ENCODE measurements around the gene OR8B2.
"Not testable (repeated sequence)": the region's sequence is repeated elsewhere in the genome, so short reads cannot be mapped to it uniquely, and the experiment has no call there.

OR8B2 gene

GRCh38 chr11:124394408-124394807, 10.1 kb upstream of the OR8B2 start:
- WGBS: 94% methylated on average over 3 of the region's 3 CpGs
- H3K27ac ChIP-seq (ENCODE audit: low read depth, low read length): no peak overlapping the region
- no peak overlapping the region for H3K9ac ChIP-seq (ENCODE audit: low read depth, low read length)
- H3K9me3 ChIP-seq (ENCODE audit: insufficient read depth, low read depth, low read length): no peaks in the 10 kb centered on the region
- no peaks in the 10 kb centered on the region for H3K27me3 ChIP-seq (ENCODE audit: insufficient read depth, low read length)
- no peaks in the 10 kb centered on the region for H3K4me1 ChIP-seq (ENCODE audit: insufficient read depth, low read length)
- H3K4me3 ChIP-seq (ENCODE audit: low read length): no peak overlapping the region
- H3K36me3 ChIP-seq (ENCODE audit: insufficient read depth, low read length): no peaks in the 10 kb centered on the region

GRCh38 chr11:124382857-124383256, 1.4 kb downstream of the OR8B2 start:
- 98% methylated on average over 4 of the region's 6 CpGs for WGBS
- not testable (repeated sequence) for H3K9ac ChIP-seq (ENCODE audit: low read depth, low read length)

GRCh38 chr11:124380585-124380984, 3.7 kb downstream of the OR8B2 start:
- no peaks in the 10 kb centered on the region for H3K27me3 ChIP-seq (ENCODE audit: insufficient read depth, low read length)
- no peaks in the 10 kb centered on the region for H3K36me3 ChIP-seq (ENCODE audit: insufficient read depth, low read length)
- H3K9me3 ChIP-seq (ENCODE audit: insufficient read depth, low read depth, low read length): no peaks in the 10 kb centered on the region
- no peak overlapping the region for H3K9ac ChIP-seq (ENCODE audit: low read depth, low read length)
- no peak overlapping the region for H3K4me3 ChIP-seq (ENCODE audit: low read length)
- H3K4me1 ChIP-seq (ENCODE audit: insufficient read depth, low read length): no peaks in the 10 kb centered on the region
- 97% methylated on average over 2 of the region's 2 CpGs for WGBS
- no peak overlapping the region for H3K27ac ChIP-seq (ENCODE audit: low read depth, low read length)

More at GRCh38 chr11:124382857-124383256, 1.4 kb downstream of the OR8B2 start:
- not testable (repeated sequence) for H3K4me3 ChIP-seq (ENCODE audit: low read length); H3K27ac ChIP-seq (ENCODE audit: low read depth, low read length); H3K4me1 ChIP-seq (ENCODE audit: insufficient read depth, low read length); H3K27me3 ChIP-seq (ENCODE audit: insufficient read depth, low read length); H3K9me3 ChIP-seq (ENCODE audit: insufficient read depth, low read depth, low read length); H3K36me3 ChIP-seq (ENCODE audit: insufficient read depth, low read length)

- Histone ChIP-seq H3K27me3 (ENCODE audit: insufficient read depth, low read length) (no peaks in the 10 kb centered on the region), H3K27ac (ENCODE audit: low read depth, low read length) (no peak overlapping the region), H3K4me1 (ENCODE audit: insufficient read depth, low read length) (no peaks in the 10 kb centered on the region), H3K4me3 (ENCODE audit: low read length) (no peak overlapping the region), H3K36me3 (ENCODE audit: insufficient read depth, low read length) (no peaks in the 10 kb centered on the region), H3K9ac (ENCODE audit: low read depth, low read length) (no peak overlapping the region), H3K9me3 (ENCODE audit: insufficient read depth, low read depth, low read length) (0 out of 2 replicates have a peak, but pooled peaks cover 5% of the 10 kb centered on the region)
- 73% methylated on average over 3 of the region's 3 CpGs for WGBS
These were observed 8.0 kb downstream of the OR8B2 start for GRCh38 chr11:124376280-124376679.

GRCh38 chr11:124359566-124359965, 24.7 kb downstream of the OR8B2 start:
- Histone ChIP-seq H3K4me1 (ENCODE audit: insufficient read depth, low read length) (no peaks in the 10 kb centered on the region), H3K9me3 (ENCODE audit: insufficient read depth, low read depth, low read length) (no peaks in the 10 kb centered on the region), H3K27me3 (ENCODE audit: insufficient read depth, low read length) (no peaks in the 10 kb centered on the region), H3K9ac (ENCODE audit: low read depth, low read length) (no peak overlapping the region), H3K36me3 (ENCODE audit: insufficient read depth, low read length) (no peaks in the 10 kb centered on the region), H3K4me3 (ENCODE audit: low read length) (no peak overlapping the region), H3K27ac (ENCODE audit: low read depth, low read length) (no peak overlapping the region)
- WGBS: 64% methylated on average over 2 of the region's 2 CpGs

GRCh38 chr11:124346311-124346955, 37.9 kb downstream of the OR8B2 start:
- Histone ChIP-seq H3K27ac (ENCODE audit: low read depth, low read length) (no peak overlapping the region), H3K4me1 (ENCODE audit: insufficient read depth, low read length) (no peaks in the 10 kb centered on the region), H3K27me3 (ENCODE audit: insufficient read depth, low read length) (no peaks in the 10 kb centered on the region), H3K9me3 (ENCODE audit: insufficient read depth, low read depth, low read length) (no peaks in the 10 kb centered on the region), H3K9ac (ENCODE audit: low read depth, low read length) (no peak overlapping the region), H3K36me3 (ENCODE audit: insufficient read depth, low read length) (no peaks in the 10 kb centered on the region), H3K4me3 (ENCODE audit: low read length) (no peak overlapping the region)
- 96% methylated on average over 2 of the region's 3 CpGs for WGBS

GRCh38 chr11:124344346-124344745, 40.0 kb downstream of the OR8B2 start:
- H3K36me3 ChIP-seq (ENCODE audit: insufficient read depth, low read length): no peaks in the 10 kb centered on the region
- no peaks in the 10 kb centered on the region for H3K4me1 ChIP-seq (ENCODE audit: insufficient read depth, low read length)
- H3K27me3 ChIP-seq (ENCODE audit: insufficient read depth, low read length): no peaks in the 10 kb centered on the region
- no peak overlapping the region for H3K4me3 ChIP-seq (ENCODE audit: low read length)
- 94% methylated on average over 5 of the region's 5 CpGs for WGBS
- H3K9ac ChIP-seq (ENCODE audit: low read depth, low read length): no peak overlapping the region
- no peak overlapping the region for H3K27ac ChIP-seq (ENCODE audit: low read depth, low read length)
- no peaks in the 10 kb centered on the region for H3K9me3 ChIP-seq (ENCODE audit: insufficient read depth, low read depth, low read length)

GRCh38 chr11:124340142-124340447, 44.2 kb downstream of the OR8B2 start:
- Histone ChIP-seq H3K4me3 (ENCODE audit: low read length) (no peak overlapping the region), H3K27me3 (ENCODE audit: insufficient read depth, low read length) (no peaks in the 10 kb centered on the region), H3K27ac (ENCODE audit: low read depth, low read length) (no peak overlapping the region), H3K9ac (ENCODE audit: low read depth, low read length) (no peak overlapping the region), H3K36me3 (ENCODE audit: insufficient read depth, low read length) (no peaks in the 10 kb centered on the region), H3K9me3 (ENCODE audit: insufficient read depth, low read depth, low read length) (no peaks in the 10 kb centered on the region), H3K4me1 (ENCODE audit: insufficient read depth, low read length) (no peaks in the 10 kb centered on the region)
- WGBS: 94% methylated on average over 2 of the region's 2 CpGs

GRCh38 chr11:124339396-124340141, 44.7 kb downstream of the OR8B2 start:
- no peak overlapping the region for H3K9ac ChIP-seq (ENCODE audit: low read depth, low read length)
- H3K27me3 ChIP-seq (ENCODE audit: insufficient read depth, low read length): no peaks in the 10 kb centered on the region
- H3K4me3 ChIP-seq (ENCODE audit: low read length): no peak overlapping the region
- H3K9me3 ChIP-seq (ENCODE audit: insufficient read depth, low read depth, low read length): no peaks in the 10 kb centered on the region
- H3K36me3 ChIP-seq (ENCODE audit: insufficient read depth, low read length): no peaks in the 10 kb centered on the region
- H3K4me1 ChIP-seq (ENCODE audit: insufficient read depth, low read length): no peaks in the 10 kb centered on the region
- WGBS: 95% methylated on average over 5 of the region's 6 CpGs
- H3K27ac ChIP-seq (ENCODE audit: low read depth, low read length): no peak overlapping the region
